ENCODE measurements around the gene RASSF8.

The RASSF8 gene

DNA sequence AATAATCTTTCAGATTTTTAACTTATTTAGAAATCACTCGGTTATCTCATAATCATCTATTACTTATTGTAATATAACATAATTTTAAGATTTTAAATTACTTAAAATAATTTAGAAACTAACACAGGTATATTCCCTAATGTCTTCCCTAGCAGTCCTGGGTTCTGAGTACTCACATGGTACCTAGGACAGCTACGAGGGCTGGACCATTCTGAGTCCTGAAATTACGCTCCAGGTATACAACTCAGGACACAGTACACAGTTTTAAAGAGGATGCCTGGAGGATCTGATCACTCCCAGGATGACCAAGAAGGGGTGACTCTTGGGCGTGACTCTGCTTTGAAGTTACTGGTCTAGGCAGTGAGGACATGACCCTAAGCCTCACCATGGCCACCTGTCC is 9.1 kb upstream of the RASSF8 start:
- H3K36me3 Mint-ChIP-seq (ENCODE audit: low read depth) = no peaks in the 10 kb centered on the region
- no peaks in the 10 kb centered on the region for H3K9me3 Mint-ChIP-seq
- ATAC-seq = no peak
- H3K4me3 Mint-ChIP-seq = no peak overlapping the region
- no peak for DNase-seq
- H3K27me3 Mint-ChIP-seq = no peaks in the 10 kb centered on the region
- no peak overlapping the region for H3K27ac Mint-ChIP-seq
- peaks cover 2% of the 10 kb centered on the region for H3K4me1 Mint-ChIP-seq

GRCh38 chr12:25950329-25951115 is 8.0 kb upstream of the RASSF8 start:
- Mint-ChIP-seq H3K4me1 (peaks cover 2% of the 10 kb centered on the region), H3K27me3 (peaks cover 2% of the 10 kb centered on the region), H3K27ac (no peak overlapping the region)

GRCh38 chr12:25957793-25958427 is 572 bp upstream of the RASSF8 start:
- H3K27ac Mint-ChIP-seq = no peak overlapping the region

More at GRCh38 chr12:25950329-25951115, 8.0 kb upstream of the RASSF8 start:
- ATAC-seq (peak; percentile 90), DNase-seq (no peak)
- Mint-ChIP-seq H3K4me3 (no peak overlapping the region), H3K36me3 (ENCODE audit: low read depth) (no peaks in the 10 kb centered on the region), H3K9me3 (no peaks in the 10 kb centered on the region)

DNA sequence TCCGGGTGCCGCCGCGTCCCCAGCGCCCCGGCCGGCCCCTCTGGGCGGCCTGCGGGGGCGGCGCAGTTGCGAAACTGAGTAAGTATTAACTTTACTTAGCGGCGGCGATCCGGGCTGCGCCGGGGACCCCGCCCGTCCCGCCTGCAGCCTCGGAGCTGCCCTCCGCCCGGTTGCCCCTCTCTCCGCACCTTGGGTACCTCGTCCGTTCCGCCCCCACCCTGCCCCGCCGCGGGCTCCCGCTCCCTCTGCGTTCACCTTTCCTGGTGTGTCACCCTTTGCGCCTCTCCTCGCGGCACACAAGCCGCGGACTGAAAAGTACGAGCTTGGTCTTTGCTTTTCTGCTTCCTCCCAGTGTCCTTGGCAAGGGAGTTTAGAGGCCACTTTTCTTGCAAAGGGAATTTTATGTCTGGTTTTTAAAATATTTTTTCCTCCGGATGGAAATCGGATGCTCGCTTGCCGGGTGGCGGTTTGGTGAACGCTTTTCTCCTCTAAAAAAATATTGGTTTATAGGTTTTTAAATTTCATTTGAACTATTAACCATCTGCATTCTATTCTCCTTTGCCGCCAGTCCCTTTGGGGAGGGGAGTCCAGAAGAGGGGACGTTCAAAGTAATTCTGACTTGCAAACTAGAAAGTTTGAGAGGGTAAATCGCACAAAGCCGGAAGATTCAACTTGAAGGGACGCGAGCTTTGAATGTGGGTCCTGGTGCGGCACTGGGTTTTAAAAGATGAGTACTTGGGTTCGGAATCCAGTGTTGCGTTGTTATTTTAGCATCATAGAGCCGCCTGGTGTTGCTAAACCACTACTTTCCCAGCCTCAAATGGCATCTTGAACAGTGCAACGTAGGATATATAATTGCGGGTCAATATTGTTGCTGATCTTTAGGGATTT is 834 bp downstream of the RASSF8 start:
- DNase-seq (peak; percentile 25), ATAC-seq (peak; percentile 6)
- Mint-ChIP-seq H3K27me3 (peaks cover 62% of the 10 kb centered on the region), H3K4me3 (peak overlapping the region; percentile 75), H3K4me1 (peaks cover 18% of the 10 kb centered on the region), H3K36me3 (ENCODE audit: low read depth) (no peaks in the 10 kb centered on the region), H3K9me3 (no peaks in the 10 kb centered on the region), H3K27ac (no peak overlapping the region)

More at GRCh38 chr12:25957793-25958427, 572 bp upstream of the RASSF8 start:
- peak; percentile 55 for ATAC-seq
- H3K36me3 Mint-ChIP-seq (ENCODE audit: low read depth) = no peaks in the 10 kb centered on the region
- H3K9me3 Mint-ChIP-seq = no peaks in the 10 kb centered on the region
- DNase-seq = peak; percentile 12
- H3K27me3 Mint-ChIP-seq = peaks cover 56% of the 10 kb centered on the region
- H3K4me3 Mint-ChIP-seq = peak overlapping the region; percentile 70
- peaks cover 18% of the 10 kb centered on the region for H3K4me1 Mint-ChIP-seq

DNA sequence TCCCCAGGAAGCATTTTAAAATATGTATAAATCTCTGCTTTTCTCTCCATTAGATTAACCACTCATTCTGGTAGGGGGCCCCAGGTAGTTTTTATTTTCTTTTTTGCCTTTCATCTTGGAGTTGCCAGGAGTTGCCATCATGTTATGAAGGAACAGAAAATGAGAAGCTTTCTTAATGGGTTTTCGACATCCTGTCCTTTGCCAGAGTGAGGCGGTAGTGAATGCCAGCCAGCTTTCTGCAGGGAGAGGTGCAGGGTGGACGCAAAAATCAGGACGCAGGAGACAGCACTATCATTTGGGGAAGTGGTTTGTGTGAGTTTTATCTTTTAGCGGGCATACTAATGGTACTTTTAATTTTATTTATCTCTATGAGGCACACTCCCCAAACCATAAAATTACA is 1.7 kb downstream of the RASSF8 start:
- Mint-ChIP-seq H3K27me3 (peaks cover 60% of the 10 kb centered on the region), H3K27ac (no peak overlapping the region), H3K9me3 (no peaks in the 10 kb centered on the region), H3K36me3 (ENCODE audit: low read depth) (no peaks in the 10 kb centered on the region), H3K4me3 (peak overlapping the region; percentile 51), H3K4me1 (peaks cover 18% of the 10 kb centered on the region)
- DNase-seq (no peak), ATAC-seq (no peak)

GRCh38 chr12:25960961-25961360 is 2.5 kb downstream of the RASSF8 start:
- no peaks in the 10 kb centered on the region for H3K36me3 Mint-ChIP-seq (ENCODE audit: low read depth)
- DNase-seq (no peak), ATAC-seq (no peak)
- peaks cover 18% of the 10 kb centered on the region for H3K4me1 Mint-ChIP-seq
- H3K27me3 Mint-ChIP-seq = peaks cover 61% of the 10 kb centered on the region
- no peak overlapping the region for H3K4me3 Mint-ChIP-seq
- H3K9me3 Mint-ChIP-seq = no peaks in the 10 kb centered on the region
- H3K27ac Mint-ChIP-seq = no peak overlapping the region

DNA sequence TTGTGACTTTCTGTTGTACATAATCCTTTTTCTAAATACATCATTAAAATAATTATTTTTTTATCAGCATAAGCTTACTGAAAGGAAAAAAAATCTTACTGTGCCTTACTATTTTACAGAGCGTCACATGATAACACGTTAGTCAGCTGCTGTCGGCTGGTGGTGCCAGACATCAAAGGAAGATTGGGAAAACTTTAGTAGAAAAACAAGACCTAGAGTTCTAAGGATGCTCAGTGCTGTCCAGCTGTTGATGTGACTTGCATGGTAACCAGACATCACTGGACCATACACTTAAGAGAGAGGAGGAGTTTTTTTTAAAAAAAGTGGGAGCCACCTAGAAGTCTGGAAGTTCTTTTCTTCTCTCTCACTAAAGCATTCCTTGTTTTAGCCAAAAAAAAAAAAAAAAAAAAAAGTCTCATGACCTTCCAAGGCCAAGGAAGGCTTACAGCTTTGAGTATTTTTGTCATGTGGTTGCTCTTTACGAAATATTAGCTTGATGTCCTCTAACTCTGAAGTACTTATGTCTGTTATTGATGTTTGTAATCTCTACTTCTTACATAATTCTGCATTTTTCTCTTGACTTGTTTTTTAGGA is 4.5 kb downstream of the RASSF8 start:
- peaks cover 14% of the 10 kb centered on the region for H3K4me1 Mint-ChIP-seq
- peaks cover 46% of the 10 kb centered on the region for H3K27me3 Mint-ChIP-seq
- ATAC-seq (no peak), DNase-seq (no peak)
- H3K27ac Mint-ChIP-seq = no peak overlapping the region
- H3K4me3 Mint-ChIP-seq = no peak overlapping the region
- no peaks in the 10 kb centered on the region for H3K36me3 Mint-ChIP-seq (ENCODE audit: low read depth)
- no peaks in the 10 kb centered on the region for H3K9me3 Mint-ChIP-seq

DNA sequence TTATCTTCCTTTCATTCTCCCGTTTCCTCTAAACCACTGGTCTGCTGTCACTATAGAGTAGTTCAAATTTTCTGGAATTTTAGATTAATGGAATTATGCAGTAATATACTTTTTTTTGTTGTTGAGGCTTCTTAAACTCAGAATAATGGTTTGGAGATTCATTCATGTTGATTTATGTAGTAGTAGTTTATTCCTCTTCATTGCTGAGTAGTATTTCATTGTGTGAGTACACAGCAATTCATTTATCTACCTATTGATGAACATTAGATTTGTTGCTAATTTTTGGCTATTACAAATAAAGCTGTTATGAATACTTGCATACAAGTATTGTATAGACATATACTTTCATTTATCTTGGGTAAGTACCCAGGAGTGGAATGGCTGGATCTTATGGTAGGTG is 7.2 kb downstream of the RASSF8 start:
- no peak for DNase-seq
- H3K27ac Mint-ChIP-seq = no peak overlapping the region
- H3K4me3 Mint-ChIP-seq = no peak overlapping the region
- H3K4me1 Mint-ChIP-seq = peaks cover under 1% of the 10 kb centered on the region
- H3K27me3 Mint-ChIP-seq = peaks cover 40% of the 10 kb centered on the region
- no peaks in the 10 kb centered on the region for H3K36me3 Mint-ChIP-seq (ENCODE audit: low read depth)
- no peaks in the 10 kb centered on the region for H3K9me3 Mint-ChIP-seq
- no peak for ATAC-seq

GRCh38 chr12:25970082-25970481 is 11.6 kb downstream of the RASSF8 start:
- no peaks in the 10 kb centered on the region for H3K4me1 Mint-ChIP-seq
- no peak overlapping the region for H3K27ac Mint-ChIP-seq
- no peak overlapping the region for H3K4me3 Mint-ChIP-seq
- peaks cover 21% of the 10 kb centered on the region for H3K27me3 Mint-ChIP-seq
- DNase-seq (no peak), ATAC-seq (no peak)
- no peaks in the 10 kb centered on the region for H3K36me3 Mint-ChIP-seq (ENCODE audit: low read depth)
- H3K9me3 Mint-ChIP-seq = no peaks in the 10 kb centered on the region

DNA sequence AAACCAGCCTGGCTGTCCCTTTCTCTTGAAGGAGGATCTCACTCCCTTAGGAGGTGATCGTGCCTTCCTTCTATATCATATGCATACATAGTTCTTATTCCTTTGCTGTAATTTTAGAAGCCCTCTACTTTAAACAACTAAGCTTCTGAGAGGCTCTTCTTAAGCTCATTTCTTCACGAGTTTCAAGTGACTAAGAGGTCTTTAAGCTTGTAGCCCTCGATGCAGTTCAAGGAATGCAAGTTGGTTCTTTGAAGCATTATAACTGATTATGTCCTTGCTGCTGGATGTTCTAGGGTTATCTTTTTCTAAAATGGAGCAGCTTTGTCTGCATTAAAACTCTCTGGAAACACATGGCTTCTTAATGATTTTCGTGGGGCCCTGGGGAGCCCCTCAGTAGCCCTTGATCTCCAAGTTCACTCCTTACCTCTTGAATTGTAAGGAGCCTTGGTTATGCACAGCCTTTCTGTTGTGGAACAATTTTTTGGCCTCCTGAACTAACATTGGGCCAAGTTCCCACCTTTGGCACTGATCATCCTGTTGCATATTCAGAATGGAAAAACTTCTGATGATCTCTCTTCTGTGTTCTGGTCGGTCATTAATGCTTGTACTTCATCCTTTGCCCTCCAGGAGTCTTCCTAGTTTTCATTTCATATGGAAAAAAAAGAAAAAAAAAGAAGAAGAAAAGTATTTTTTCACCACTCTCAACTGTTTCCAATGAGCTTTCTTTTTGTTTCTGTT is 12.6 kb downstream of the RASSF8 start:
- Mint-ChIP-seq H3K36me3 (ENCODE audit: low read depth) (no peaks in the 10 kb centered on the region), H3K27ac (no peak overlapping the region), H3K4me1 (no peaks in the 10 kb centered on the region), H3K9me3 (no peaks in the 10 kb centered on the region), H3K27me3 (peaks cover 18% of the 10 kb centered on the region), H3K4me3 (no peak overlapping the region)
- ATAC-seq = no peak
- DNase-seq = no peak

- H3K27ac Mint-ChIP-seq = no peak overlapping the region
- DNase-seq (no peak), ATAC-seq (no peak)
- H3K4me3 Mint-ChIP-seq = no peak overlapping the region
- H3K27me3 Mint-ChIP-seq = peaks cover 21% of the 10 kb centered on the region
- H3K36me3 Mint-ChIP-seq (ENCODE audit: low read depth) = no peaks in the 10 kb centered on the region
- H3K4me1 Mint-ChIP-seq = no peaks in the 10 kb centered on the region
- no peaks in the 10 kb centered on the region for H3K9me3 Mint-ChIP-seq
Observed at GRCh38 chr12:25971654-25972041, 13.2 kb downstream of the RASSF8 start.

- Mint-ChIP-seq H3K4me3 (no peak overlapping the region), H3K4me1 (no peaks in the 10 kb centered on the region), H3K36me3 (ENCODE audit: low read depth) (no peaks in the 10 kb centered on the region), H3K27me3 (peaks cover 23% of the 10 kb centered on the region), H3K9me3 (no peaks in the 10 kb centered on the region), H3K27ac (no peak overlapping the region)
- ATAC-seq = no peak
- no peak for DNase-seq
Observed at GRCh38 chr12:25972783-25973182, 14.3 kb downstream of the RASSF8 start.

DNA sequence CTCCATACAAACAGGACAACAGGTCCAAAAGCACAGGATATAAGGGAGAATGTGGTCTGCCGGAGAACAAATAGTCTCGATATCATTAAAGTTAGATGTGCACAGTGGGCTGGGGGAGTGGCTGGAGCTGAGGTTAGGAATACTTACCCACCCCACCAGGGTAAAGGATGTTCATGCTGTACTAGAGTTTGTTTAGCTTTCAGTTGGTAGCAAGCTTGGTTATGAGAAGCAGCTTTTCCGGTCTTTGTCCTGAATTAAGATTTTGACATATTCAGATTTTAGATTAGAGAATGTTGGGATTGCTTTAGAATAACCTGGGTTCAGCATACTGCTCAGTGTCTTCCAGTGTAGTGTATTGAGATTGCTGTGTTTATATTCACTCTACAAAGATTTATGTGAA is 16.7 kb downstream of the RASSF8 start:
- ATAC-seq (no peak), DNase-seq (no peak)
- Mint-ChIP-seq H3K36me3 (ENCODE audit: low read depth) (no peaks in the 10 kb centered on the region), H3K9me3 (no peaks in the 10 kb centered on the region), H3K4me1 (no peaks in the 10 kb centered on the region), H3K27ac (no peak overlapping the region), H3K27me3 (peaks cover 21% of the 10 kb centered on the region), H3K4me3 (no peak overlapping the region)

- DNase-seq (no peak), ATAC-seq (no peak)
- Mint-ChIP-seq H3K27ac (no peak overlapping the region), H3K27me3 (peaks cover 16% of the 10 kb centered on the region), H3K4me3 (no peak overlapping the region), H3K4me1 (no peaks in the 10 kb centered on the region), H3K36me3 (ENCODE audit: low read depth) (no peaks in the 10 kb centered on the region), H3K9me3 (no peaks in the 10 kb centered on the region)
Observed at GRCh38 chr12:25975682-25976081, 17.2 kb downstream of the RASSF8 start.

Data from activated naive CD8-positive, alpha-beta T cell treated with anti-CD3 and anti-CD28 coated beads, Interleukin-2, amount 50 U/mL, for 24 hours (primary cell).